PFSK-1 (cell line): ENCODE data around the gene EGLN1.

Experiments
- POLR2AphosphoS5 ChIP-seq: IDR thresholded peaks from 2 replicates; pipeline ENCODE4 v1.6.1; 2012; ENCODE audit warnings: low read depth, mild to moderate bottlenecking, control low read depth, low read length, moderate library complexity
- REST ChIP-seq, 2 experiments: IDR thresholded peaks; 2 replicates each; pipeline versions ENCODE4 v1.6.1 to v1.8.0; 2011 to 2012; ENCODE audit warnings: low read depth in 2 of 2, low read length in 2 of 2, control low read depth in 1 of 2, inconsistent platforms in 1 of 2, mild to moderate bottlenecking in 1 of 2, moderate library complexity in 1 of 2; ENCODE audit not compliant: insufficient read depth in 1 of 2
- TAF1 ChIP-seq: IDR thresholded peaks from 2 replicates; pipeline ENCODE4 v1.6.1; 2012; ENCODE audit warnings: low read length, control low read depth, borderline replicate concordance; ENCODE audit not compliant: insufficient read depth

GRCh38 chr1:231385416-231385748 is 36.7 kb downstream of the EGLN1 start:
- no peak for TF ChIP-seq TAF1
- TF ChIP-seq REST (IDR thresholded peaks at IDR 0.05; ENCODE audit: insufficient read depth in 1 of 2, low read depth in 2 of 2, low read length in 2 of 2) = no peak
- TF ChIP-seq POLR2AphosphoS5 = no peak
